ENCODE results near the gene ARHGEF4. TPM values are rescaled to one million over a fixed set of nuclear protein-coding genes. Genes with fewer than 3 reads are reported as not detected.

The ARHGEF4 gene
- total RNA-seq, 1 experiment from 2014 or later, result 26.6 TPM

- H2AFZ ChIP-seq (ENCODE audit: low read depth, low read length, poor library complexity, severe bottlenecking), result no peak overlapping the region
- intact Hi-C loops (cut with micrococcal nuclease), result loop anchor here (10.0 kb wide), 1 partner anchor 314 kb away; the partner anchor contains the start of gene PLEKHB2
- RAD21 ChIA-PET (ENCODE audit: low non-redundant PET in 1 of 2, low total read pairs in 2 of 2, uncharacterized antibody in 2 of 2, unreplicated experiment in 2 of 2), result no interaction called here
- H3K9me2 ChIP-seq (ENCODE audit: insufficient read depth), result no peaks in the 10 kb centered on the region
- no peak for TF ChIP-seq ZBTB33 (IDR thresholded peaks at IDR 0.05; ENCODE audit: extremely low read depth, insufficient replicate concordance, low read length)
- no peak for TF ChIP-seq SIN3A (IDR thresholded peaks at IDR 0.05; ENCODE audit: low read depth)
- no peak for TF ChIP-seq EZH2 (IDR thresholded peaks at IDR 0.05)
- TF ChIP-seq SRF (IDR thresholded peaks at IDR 0.05; ENCODE audit: low read depth), result no peak
- TF ChIP-seq SP1 (IDR thresholded peaks at IDR 0.05; ENCODE audit: low read depth), result no peak
- no peak for TF ChIP-seq CBX3 (IDR thresholded peaks at IDR 0.05; ENCODE audit: low read depth)
- no peak for TF ChIP-seq POLR2A (IDR thresholded peaks at IDR 0.05; ENCODE audit: borderline replicate concordance, extremely low read depth, insufficient read depth, insufficient read length)
- no peak for TF ChIP-seq EGR1 (IDR thresholded peaks at IDR 0.05; ENCODE audit: low read depth)
- no peak for TF ChIP-seq ELF1 (IDR thresholded peaks at IDR 0.05; ENCODE audit: borderline replicate concordance, low read depth)
- TF ChIP-seq MAX (IDR thresholded peaks at IDR 0.05), result no peak
- TF ChIP-seq RAD21 (IDR thresholded peaks at IDR 0.05; ENCODE audit: low read depth), result no peak
- no peak for TF ChIP-seq CTCF (IDR thresholded peaks at IDR 0.05 in 2 of 3, conservative IDR thresholded peaks at IDR 0.05 in 1 of 3; ENCODE audit: borderline replicate concordance in 1 of 3, insufficient read depth in 1 of 3, low read depth in 2 of 3, low read length in 2 of 3)
- TF ChIP-seq TCF7L2 (IDR thresholded peaks at IDR 0.05; ENCODE audit: borderline replicate concordance, extremely low read depth, insufficient read depth, insufficient read length), result no peak
- no peak for TF ChIP-seq REST (IDR thresholded peaks at IDR 0.05; ENCODE audit: low read depth)
- no peak for TF ChIP-seq ZFX (IDR thresholded peaks at IDR 0.05)
- no peak for TF ChIP-seq JUND (IDR thresholded peaks at IDR 0.05)
- no peak for TF ChIP-seq ZNF274 (IDR thresholded peaks at IDR 0.05; ENCODE audit: low read depth, low read length)
- TF ChIP-seq EZH2phosphoT487 (IDR thresholded peaks at IDR 0.05; ENCODE audit: borderline replicate concordance), result no peak
- no peak for TF ChIP-seq FOSL1 (IDR thresholded peaks at IDR 0.05; ENCODE audit: low read depth)
- no peak overlapping the region for H3K4me3 ChIP-seq (replicated peaks in 1 of 2; ENCODE audit: low read depth in 1 of 2, low read length in 2 of 2)
- H3K4me2 ChIP-seq (ENCODE audit: low read length), result no peak overlapping the region
- no peaks in the 10 kb centered on the region for H4K20me1 ChIP-seq (ENCODE audit: insufficient read depth)
- no TSS peak for BruUV-seq (replicated peaks)
- ATAC-seq (no peak), DNase-seq (ENCODE audit: low read depth, low spot score) (no peak)
- H3K9me3 ChIP-seq (ENCODE audit: control insufficient read depth in 1 of 2, insufficient read depth in 1 of 2, low read depth in 1 of 2, low read length in 2 of 2), result no peaks in the 10 kb centered on the region
- H3K9ac ChIP-seq (ENCODE audit: low read length), result no peak overlapping the region
- POLR2A ChIA-PET, result no interaction called here
- H3K27ac ChIP-seq (ENCODE audit: low read depth, low read length), result no peak overlapping the region
- CTCF ChIA-PET, result no interaction called here
- H3K4me1 ChIP-seq (ENCODE audit: control insufficient read depth in 1 of 2, insufficient read depth in 2 of 2, low read length in 2 of 2), result no peaks in the 10 kb centered on the region
- no peaks in the 10 kb centered on the region for H3K27me3 ChIP-seq (ENCODE audit: insufficient read depth, low read length)
- H3K79me2 ChIP-seq (ENCODE audit: insufficient read depth, low read length), result no peaks in the 10 kb centered on the region
- no peaks in the 10 kb centered on the region for H3K36me3 ChIP-seq (ENCODE audit: control insufficient read depth in 1 of 2, insufficient read depth in 2 of 2, low read length in 2 of 2)
Measured at GRCh38 chr2:130790312-130790711, 46.4 kb upstream of the ARHGEF4 start.

Data from HCT116 (cell line).